Activated gamma-delta T cell treated with Interleukin-2 at 50 U/mL for 16 hours (primary cell): ENCODE data around the gene POLR2M.

Source experiments
- DNase-seq: peaks from one replicate; pipeline ENCODE4 v3.0.0-alpha.2; 2020

The POLR2M gene

GRCh38 chr15:57692709-57693108, 13.8 kb upstream of the POLR2M start:
- DNase-seq, result no peak

GRCh38 chr15:57694279-57694678, 12.2 kb upstream of the POLR2M start:
- DNase-seq, result no peak

DNA sequence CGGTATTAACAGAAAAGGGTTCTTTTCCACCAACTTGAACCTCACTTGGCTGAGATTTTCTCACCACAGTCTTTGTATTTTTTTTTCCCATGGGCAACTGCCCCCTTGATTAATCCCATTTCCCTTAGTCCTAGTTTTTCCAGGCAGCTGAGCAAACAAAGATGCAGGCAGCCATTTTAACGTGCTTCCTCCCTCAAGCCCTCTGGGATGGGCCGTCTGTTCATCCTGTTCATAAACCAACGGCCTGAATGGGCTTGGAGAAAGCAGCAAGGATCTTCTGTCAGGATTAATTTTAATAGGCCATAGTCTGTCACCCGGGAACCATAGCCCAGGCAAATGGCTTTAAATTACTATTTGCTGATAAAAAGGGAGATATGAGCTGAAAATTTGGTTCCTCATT, 10.4 kb upstream of the POLR2M start:
- DNase-seq, result no peak

GRCh38 chr15:57697588-57697987, 8.9 kb upstream of the POLR2M start:
- DNase-seq, result no peak

- DNase-seq, result no peak
These were observed 8.3 kb upstream of the POLR2M start for GRCh38 chr15:57698243-57698642.

- DNase-seq, result no peak
These were observed 7.5 kb upstream of the POLR2M start for GRCh38 chr15:57698991-57699390.

DNA sequence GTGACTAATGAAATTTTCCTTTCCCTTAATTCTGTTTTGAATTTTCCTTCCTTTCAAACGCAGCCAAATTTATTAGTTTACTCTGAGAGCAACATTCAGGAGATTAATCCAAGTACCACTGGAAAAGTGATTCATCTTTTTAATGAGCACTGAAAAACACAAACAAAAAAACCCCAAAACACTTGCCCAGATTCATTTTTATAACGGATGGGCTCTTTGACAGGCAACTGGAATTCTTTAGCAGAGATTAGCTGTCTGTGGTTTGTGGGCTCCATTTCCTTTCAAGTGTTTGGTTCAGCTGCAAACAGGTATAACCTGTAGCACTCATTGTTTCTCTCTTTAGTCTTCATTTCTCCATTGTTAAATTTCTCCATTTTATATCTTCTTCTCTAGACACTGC, 3.1 kb upstream of the POLR2M start:
- DNase-seq, result no peak

GRCh38 chr15:57704441-57704840, 2.1 kb upstream of the POLR2M start:
- no peak for DNase-seq

- DNase-seq, result no peak
These were observed 639 bp upstream of the POLR2M start for GRCh38 chr15:57705746-57706404.

- DNase-seq, result no peak
These were observed 1.5 kb downstream of the POLR2M start for GRCh38 chr15:57708047-57708446.

- DNase-seq, result no peak
These were observed 11.8 kb downstream of the POLR2M start for GRCh38 chr15:57718309-57718708.

DNA sequence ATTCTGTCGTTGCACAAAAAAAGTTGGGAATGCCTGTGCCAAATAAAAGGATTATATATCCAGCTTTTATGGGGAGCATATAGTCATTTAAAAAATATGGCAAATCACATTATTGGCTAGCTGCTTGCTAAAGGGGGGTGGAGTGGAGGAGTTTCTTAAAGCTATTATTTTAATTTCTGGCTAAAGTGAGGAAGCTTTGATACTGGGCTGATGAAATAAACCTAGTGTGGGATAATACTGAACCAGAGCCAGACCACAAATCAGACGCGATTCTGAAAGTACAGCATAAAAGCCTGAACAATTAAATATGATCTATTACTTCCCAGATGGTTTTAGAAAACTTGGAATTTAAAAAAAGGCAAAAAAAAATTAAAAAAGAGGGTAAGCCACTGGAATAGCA, 14.4 kb downstream of the POLR2M start:
- no peak for DNase-seq

GRCh38 chr15:57726411-57726810, 19.9 kb downstream of the POLR2M start:
- no peak for DNase-seq

GRCh38 chr15:57727031-57727430, 20.5 kb downstream of the POLR2M start:
- no peak for DNase-seq

GRCh38 chr15:57728436-57728835, 21.9 kb downstream of the POLR2M start:
- no peak for DNase-seq

GRCh38 chr15:57730876-57731275, 24.4 kb downstream of the POLR2M start:
- no peak for DNase-seq

DNA sequence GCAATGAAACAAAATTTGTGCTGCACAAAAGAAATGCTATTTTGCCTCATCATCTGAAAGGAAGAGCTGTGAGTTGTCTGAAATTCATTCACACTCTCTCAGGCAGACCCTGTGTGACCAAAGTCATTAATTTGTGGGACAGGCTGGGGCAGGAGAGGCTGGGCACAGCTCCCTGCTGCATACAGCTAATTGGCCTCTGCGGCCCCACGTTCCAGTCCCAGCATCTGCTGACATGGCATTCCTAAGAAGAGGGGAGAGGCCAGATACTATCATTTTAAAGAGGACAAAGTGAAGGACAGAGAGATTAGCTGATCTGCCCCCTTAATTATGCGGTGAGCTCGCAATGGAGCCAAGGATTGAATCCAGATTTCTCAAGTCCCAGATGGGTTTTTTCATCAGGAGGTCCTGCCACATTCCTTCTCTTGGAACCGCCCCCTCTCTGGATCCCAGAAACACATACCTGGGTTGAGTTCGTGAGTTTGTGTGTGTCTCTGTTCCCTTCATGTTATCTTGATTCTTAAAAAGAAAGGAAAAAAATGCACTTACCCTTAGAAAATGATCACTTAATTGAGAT, 25.1 kb downstream of the POLR2M start:
- no peak for DNase-seq

- peak; percentile 34 for DNase-seq
These were observed 26.2 kb downstream of the POLR2M start for GRCh38 chr15:57732526-57733331.

DNA sequence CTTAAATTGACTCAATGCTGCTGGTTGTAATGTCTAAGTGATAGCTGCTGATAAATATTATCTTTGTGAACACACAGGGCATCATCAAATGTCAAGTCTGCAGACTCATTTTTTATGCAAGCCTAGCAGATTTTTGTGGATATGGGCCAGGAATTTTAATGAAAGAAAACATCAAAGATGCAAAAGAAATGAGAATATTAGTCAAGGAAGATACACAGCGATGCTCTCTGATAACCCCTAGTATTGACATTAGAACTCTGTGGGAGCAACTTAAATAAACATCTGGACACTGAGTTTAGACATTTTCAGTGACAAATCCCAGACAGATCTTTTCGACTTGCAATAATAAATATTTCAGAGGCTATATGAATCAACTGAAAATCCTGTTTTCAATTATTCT, 28.3 kb downstream of the POLR2M start:
- DNase-seq, result no peak

DNA sequence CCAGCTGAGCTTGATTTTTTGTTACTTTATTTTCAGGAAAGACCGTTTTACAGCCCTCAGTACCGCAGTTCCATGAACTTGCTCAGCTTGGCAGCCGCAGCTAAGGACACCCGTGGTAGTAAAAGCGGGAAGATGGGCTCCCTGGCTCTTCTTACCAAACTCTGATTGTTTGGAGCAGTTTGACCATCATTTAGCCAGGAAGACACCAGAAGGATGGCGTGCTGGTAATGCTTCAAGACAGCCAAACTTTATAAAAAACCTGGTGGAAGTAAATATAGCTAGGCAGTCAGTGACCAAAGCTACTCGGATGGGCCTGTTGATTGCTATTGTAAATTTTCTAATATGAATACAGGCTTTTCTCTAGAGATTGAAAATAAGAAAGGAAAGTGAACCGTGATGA, 28.9 kb downstream of the POLR2M start:
- no peak for DNase-seq

DNA sequence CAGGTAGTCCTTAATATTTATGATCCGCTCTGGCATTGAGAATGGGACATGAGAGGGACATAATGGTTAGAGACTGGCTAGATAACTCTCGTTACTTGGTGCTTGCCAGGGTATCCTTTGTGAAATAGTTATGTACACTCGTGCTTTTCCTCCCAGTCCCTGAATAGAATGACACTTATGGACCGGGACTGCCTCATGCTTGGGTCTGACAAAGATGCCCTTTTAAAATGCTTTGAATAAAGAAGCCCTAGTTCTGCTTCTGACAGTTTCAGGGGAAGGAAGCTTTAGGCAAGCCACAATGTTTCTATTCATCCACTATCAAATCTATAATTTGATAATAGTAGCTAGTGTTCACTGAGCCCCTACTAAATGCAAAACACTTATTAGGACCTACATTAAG, 29.4 kb downstream of the POLR2M start:
- DNase-seq, result no peak

GRCh38 chr15:57736591-57736990, 30.1 kb downstream of the POLR2M start:
- no peak for DNase-seq

DNA sequence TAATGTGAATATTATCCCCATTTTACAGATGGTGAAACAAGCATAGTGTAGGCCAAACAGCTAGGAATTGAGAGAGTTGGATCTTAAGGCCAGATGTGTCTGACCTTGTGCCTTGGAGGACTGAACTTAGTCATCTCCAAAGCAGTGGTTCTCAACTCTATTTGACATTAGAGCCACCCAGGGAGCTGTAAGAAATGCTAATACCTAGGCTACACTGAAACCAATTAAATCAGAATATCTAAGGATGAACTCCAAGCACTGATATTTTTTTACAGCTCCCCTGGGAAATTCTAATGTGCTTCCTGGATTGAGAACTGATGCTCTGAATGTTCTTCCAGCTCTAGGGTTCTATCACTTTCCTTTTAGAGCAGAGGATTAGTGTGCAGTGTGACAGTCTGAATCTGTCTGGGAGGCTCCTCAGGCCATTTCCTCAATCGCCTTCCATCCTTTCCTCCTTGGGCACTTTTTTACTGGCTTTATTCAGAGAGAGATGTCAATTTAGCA, 32.3 kb downstream of the POLR2M start:
- no peak for DNase-seq

GRCh38 chr15:57740048-57740447, 33.5 kb downstream of the POLR2M start:
- no peak for DNase-seq
